ENCODE data around the gene EVI5L.

The EVI5L gene

DNA sequence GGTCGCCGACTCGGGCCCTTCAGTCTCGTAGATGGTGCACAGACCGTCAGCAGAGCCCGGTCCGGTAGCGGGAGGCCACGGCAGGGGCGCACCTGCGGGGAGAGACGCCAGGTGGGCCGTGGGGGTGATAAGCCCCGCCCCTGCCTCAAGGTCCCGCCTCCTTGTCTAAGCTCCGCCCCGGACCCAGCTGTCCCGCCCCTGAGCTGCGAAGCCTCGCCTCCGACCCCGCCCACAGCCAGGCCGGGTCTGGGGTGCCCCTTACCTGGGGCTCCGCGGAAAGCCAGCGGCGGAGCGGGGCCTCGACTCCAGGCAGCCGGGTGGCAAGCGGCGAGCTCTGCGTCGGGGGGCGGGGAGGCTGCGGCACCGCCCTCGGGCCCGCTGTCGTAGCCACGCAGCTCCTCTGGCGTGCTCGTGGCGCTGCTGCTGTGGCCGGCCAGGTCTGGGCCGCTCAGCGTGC, 39.5 kb downstream of the EVI5L start:
- ChIA-PET POLR2A (ENCODE audit: low non-redundant PET) (interaction anchor here (0.6 to 1.2 kb wide), 4 partner anchors 19 to 51 kb away, joined by 3 to 6 read pairs (median 4); partner anchors contain the start of gene LRRC8E), CTCF (interaction anchor here (0.7 to 1.8 kb wide), 8 partner anchors 12 to 69 kb away, joined by 3 to 10 read pairs (median 4); partner anchors contain the start of gene SNAPC2)
- TF ChIP-seq CTCF (conservative IDR thresholded peaks at IDR 0.05; ENCODE audit: low read depth), result peak; percentile 70
- peak; percentile 77 for DNase-seq (ENCODE audit: low spot score)
- H3K27ac ChIP-seq, result peak overlapping the region; percentile 75

DNA sequence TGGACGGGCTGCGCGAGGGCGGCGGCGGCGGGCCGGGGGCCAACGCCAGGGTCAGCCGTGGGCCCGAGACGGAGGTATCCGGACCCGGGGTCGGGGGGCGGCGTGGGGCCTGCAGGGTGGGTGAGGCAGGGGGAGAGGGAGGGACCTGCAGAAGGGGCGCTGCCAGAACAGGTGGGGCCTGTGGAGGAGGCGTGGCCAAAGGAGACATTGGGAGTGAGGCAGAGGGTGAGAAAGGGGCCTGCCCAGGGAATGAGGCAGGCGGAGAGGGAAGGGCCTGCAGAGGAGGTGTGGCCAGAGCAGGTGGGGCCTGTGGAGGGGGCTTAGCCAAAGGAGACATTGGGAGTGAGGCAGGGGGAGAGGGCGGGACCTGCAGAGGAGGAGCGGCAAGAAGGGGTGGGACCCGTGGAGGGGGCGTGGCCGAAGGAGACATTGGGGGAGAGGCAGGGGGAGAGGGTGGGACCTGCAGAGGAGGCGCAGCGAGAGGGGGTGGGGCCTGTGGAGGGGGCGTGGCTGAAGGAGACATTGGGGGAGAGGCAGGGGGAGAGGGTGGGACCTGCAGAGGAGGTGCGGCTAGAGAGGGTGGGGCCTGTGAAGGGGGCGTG, 40.0 kb downstream of the EVI5L start:
- peak; percentile 30 for DNase-seq (ENCODE audit: low spot score)
- no peak for TF ChIP-seq CTCF (conservative IDR thresholded peaks at IDR 0.05; ENCODE audit: low read depth)
- peak overlapping the region; percentile 75 for H3K27ac ChIP-seq
- POLR2A ChIA-PET (ENCODE audit: low non-redundant PET), result interaction anchor here (1.1 to 1.2 kb wide), 2 partner anchors 19 to 30 kb away, joined by 3 to 6 read pairs; partner anchors contain the start of gene LRRC8E
- CTCF ChIA-PET, result interaction anchor here (0.7 to 1.8 kb wide), 4 partner anchors 16 to 52 kb away, joined by 4 to 10 read pairs (median 6); partner anchors contain the start of gene SNAPC2

GRCh38 chr19:7870571-7871436, 40.8 kb downstream of the EVI5L start:
- peak overlapping the region; percentile 89 for H3K27ac ChIP-seq
- peak; percentile 77 for DNase-seq (ENCODE audit: low spot score)
- ChIA-PET CTCF (no interaction called here), POLR2A (ENCODE audit: low non-redundant PET) (interaction anchor here (0.7 kb wide), 1 partner anchor 24 kb away, joined by 4 read pairs; no protein-coding TSS in a partner anchor)
- TF ChIP-seq CTCF (conservative IDR thresholded peaks at IDR 0.05; ENCODE audit: low read depth), result no peak

- ChIA-PET CTCF (interaction anchor here (0.6 kb wide), 1 partner anchor 34 kb away, joined by 3 read pairs; no protein-coding TSS in a partner anchor), POLR2A (ENCODE audit: low non-redundant PET) (no interaction called here)
- peak; percentile 86 for DNase-seq (ENCODE audit: low spot score)
- no peak for TF ChIP-seq CTCF (conservative IDR thresholded peaks at IDR 0.05; ENCODE audit: low read depth)
- H3K27ac ChIP-seq, result peak overlapping the region; percentile 89
These were observed 41.7 kb downstream of the EVI5L start for GRCh38 chr19:7871437-7872305.

- H3K27ac ChIP-seq, result peak overlapping the region; percentile 89
- no peak for TF ChIP-seq CTCF (conservative IDR thresholded peaks at IDR 0.05; ENCODE audit: low read depth)
- CTCF ChIA-PET, result interaction anchor here (0.6 kb wide), 1 partner anchor 33 kb away, joined by 3 read pairs; no protein-coding TSS in a partner anchor
- no peak for DNase-seq (ENCODE audit: low spot score)
- POLR2A ChIA-PET (ENCODE audit: low non-redundant PET), result no interaction called here
These were observed 42.5 kb downstream of the EVI5L start for GRCh38 chr19:7872306-7873204.

All from RWPE1 (cell line).